GM18861 (cell line): ENCODE measurements around the gene HOMER1.

ENCODE experiments used
- ATAC-seq: cut with Tn5 transposase; IDR thresholded peaks from one replicate; pipeline ENCODE4 v1.9.1; 2021; ENCODE audit not compliant: unreplicated experiment

Gene HOMER1

DNA sequence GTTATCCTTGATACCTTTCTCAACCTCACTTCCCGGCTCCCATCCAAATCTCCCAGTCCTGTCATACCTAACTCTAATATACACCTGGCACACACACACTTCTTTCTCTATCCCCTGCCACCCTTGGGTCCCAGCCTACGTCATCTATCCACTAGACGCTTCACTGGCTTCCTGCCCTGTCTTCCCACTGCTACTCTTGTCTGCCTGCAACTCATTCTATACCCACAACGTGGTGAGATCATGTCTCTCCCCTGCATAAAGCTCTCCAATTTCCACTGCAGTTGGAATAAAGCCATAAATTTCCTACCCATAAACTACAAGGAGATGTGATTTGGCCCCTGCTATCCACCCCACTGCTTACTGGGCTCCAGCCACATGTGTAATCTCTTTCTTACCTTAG lies 184.5 kb downstream of the HOMER1 start:
- ATAC-seq = no peak
